NCI-H1436 treated with DMSO at 0.1 percent for 48 hours (cell line): ENCODE data around the gene TMBIM6.
"Not testable (repeated sequence)": the region's sequence is repeated elsewhere in the genome, so short reads cannot be mapped to it uniquely, and the experiment has no call there.

Experiments
- DNase-seq: peaks from one replicate; lab custom pipeline; 2025; lab: John Stamatoyannopoulos, UW

Gene TMBIM6

GRCh38 chr12:49740930-49741881 lies at the start of gene TMBIM6:
Gene TMBIM6 (plus strand): TSS chr12:49741557. CDS start chr12:49752494, 10,937 bp downstream.
- peak; percentile 99 for DNase-seq

GRCh38 chr12:49692851-49693250 lies 48.5 kb upstream of the TMBIM6 start:
- DNase-seq = no peak

GRCh38 chr12:49693931-49694444 lies 47.4 kb upstream of the TMBIM6 start:
- DNase-seq = no peak

DNA sequence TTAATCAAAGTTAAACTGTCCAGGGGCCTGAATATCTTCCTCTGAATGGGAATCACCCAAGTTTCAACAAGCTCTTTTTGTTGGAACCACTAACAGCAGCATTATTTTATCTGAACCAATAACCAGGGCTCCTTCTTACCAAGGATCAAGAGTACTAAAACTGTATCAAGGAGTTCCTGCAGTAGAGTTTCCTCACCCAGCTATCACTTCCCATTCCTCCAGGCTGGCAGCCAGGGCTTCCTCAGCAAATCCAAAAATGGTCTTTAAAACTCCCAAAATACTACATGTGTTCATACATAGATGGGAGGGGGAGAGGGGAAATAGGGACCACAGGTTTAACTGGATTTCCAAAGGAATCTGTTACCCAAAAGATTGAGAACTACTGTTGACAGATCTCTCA lies 44.6 kb upstream of the TMBIM6 start:
- DNase-seq = no peak

- DNase-seq = no peak
These were observed 43.5 kb upstream of the TMBIM6 start for GRCh38 chr12:49697808-49698207.

DNA sequence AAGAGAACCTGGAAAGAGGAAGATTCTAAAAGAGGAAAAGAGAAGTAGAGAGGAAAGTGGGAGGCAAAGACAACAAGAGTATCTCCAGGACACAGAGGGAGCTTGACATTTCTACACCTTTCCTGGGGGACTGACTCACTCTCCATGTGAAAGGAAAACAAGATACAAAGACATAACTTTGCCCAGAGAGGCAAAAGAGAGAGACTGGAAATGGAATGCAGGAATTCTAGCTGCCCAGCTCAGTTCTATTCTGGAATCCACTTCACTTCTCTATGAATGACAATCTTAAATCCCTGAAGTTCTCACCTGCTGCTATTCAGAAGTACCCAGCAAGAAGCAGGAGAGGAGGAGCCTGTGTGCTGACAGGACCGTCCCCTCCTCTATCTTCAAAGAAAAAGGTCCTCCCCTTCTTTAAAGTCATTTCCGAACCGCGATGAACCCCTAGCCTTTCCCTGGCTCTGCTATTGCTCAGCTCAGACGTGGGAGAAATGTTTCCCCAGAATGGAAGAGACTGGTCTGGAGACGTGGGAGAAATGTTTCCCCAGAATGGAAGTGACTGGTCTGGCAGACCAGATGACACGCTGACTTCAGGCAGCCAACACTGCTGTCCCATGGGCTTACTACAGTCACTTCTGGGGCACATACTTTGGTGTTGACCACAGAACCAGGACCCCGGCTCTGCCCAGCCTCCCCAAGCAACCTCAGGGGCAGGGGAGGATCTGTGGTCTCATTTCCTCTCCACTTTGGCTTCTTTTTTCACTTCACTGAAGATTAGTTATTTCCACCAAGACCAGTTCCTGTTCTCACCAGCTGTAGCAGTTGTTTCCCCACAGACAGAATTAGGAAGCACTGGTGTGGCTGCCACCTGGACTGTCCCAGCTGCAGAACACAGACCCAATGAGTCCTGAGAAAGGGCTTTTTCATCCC lies 42.5 kb upstream of the TMBIM6 start:
- no peak for DNase-seq

GRCh38 chr12:49702009-49702408 lies 39.3 kb upstream of the TMBIM6 start:
- no peak for DNase-seq

DNA sequence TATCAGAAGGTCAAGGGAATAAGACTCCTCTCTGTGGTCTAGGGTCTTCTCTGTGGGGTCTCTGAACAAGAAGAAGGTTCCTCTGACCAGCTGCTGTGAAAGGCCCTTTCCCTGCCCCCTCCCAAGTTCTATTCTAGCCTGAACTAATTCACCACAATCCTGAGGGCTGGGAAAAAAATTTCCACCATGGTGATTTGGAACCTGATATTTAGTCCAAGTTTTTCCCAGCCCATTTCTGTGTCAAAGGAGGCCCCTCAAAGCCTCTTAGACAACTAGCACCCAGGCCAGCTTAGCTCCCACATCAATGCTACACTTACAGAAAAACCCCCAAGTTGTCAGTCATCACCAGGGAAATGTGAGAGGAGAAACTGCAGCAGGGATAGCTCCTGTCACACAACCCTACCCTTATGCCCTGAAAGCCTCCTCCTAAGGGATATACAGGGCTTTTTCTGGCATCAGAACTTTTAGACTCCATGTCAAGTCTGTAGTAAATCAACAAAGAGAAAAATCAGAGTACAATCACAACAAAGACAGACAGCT lies 38.6 kb upstream of the TMBIM6 start:
- DNase-seq = no peak

GRCh38 chr12:49703647-49704137 lies 37.7 kb upstream of the TMBIM6 start:
- DNase-seq = no peak

DNA sequence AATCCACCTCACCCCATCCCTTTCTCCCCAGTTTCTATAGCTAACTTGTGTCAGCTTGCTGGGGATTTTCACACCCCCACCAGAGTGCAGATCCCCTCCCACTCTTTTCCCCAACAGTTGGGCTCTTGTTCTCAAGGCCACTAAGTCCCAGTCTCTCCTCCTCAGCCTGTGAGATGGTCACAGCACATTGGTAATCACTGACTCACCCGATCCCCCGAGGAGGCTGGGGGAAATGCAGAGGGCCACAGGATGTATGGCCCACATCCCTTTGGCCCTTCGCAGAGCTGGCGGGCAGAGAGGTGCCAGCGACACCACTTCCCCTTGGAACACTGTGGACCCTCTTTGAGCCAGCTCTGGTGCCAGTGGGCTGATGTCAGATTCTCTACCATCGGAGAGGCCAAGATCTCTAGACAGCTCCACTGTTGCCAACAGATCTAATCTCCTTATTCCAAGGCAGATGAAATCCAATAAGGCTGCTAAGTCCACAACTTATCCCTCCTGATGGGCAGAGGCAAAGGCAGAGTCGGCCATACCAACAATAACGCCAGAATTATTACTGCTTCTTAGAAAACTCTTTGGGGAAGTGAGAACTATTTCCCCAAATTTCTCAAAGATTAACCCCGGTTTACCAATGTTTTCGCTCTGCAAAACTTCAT lies 35.8 kb upstream of the TMBIM6 start:
- DNase-seq = no peak

- no peak for DNase-seq
These were observed 34.8 kb upstream of the TMBIM6 start for GRCh38 chr12:49706351-49707127.

- DNase-seq = peak; percentile 45
These were observed 34.1 kb upstream of the TMBIM6 start, which contains the start of gene FMNL3 for GRCh38 chr12:49707128-49707811. Gene FMNL3 (minus strand): TSS chr12:49707405. CDS start chr12:49707180, 225 bp downstream.

DNA sequence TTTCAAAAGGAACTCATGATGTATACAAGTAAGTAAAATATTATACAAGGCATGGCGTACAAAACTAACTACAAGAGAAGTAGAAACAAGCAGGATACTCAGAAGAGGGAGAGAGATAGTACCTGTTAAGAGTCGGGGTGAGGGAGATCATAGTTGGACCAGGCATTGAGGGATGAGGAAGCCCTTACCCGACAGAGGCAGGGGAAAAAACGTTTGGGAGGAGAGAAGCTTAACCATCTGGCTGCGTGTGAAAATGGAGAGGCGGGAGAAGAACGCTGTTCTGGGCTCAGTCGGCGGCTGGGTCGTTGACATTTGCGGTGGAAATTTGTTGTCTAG lies 33.6 kb upstream of the TMBIM6 start:
- no peak for DNase-seq

DNA sequence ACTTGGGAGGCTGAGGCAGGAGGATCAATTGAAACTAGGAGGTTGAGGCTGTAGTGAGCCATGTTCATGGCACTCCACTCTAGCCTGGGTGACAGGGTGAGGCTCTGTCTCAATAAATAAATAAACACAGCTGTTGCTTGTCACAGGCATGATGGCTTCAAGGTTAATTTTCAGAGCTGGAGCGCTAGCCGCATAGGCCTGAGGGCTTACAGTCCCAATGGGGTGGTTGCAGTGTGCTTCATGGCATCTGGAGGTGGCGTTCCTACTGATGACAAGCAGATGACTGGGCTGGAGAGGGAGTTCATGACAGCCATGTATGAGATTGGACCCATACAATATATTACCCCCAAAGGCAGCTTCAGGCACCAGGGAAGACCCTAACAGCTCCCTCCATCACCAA lies 32.5 kb upstream of the TMBIM6 start:
- no peak for DNase-seq

DNA sequence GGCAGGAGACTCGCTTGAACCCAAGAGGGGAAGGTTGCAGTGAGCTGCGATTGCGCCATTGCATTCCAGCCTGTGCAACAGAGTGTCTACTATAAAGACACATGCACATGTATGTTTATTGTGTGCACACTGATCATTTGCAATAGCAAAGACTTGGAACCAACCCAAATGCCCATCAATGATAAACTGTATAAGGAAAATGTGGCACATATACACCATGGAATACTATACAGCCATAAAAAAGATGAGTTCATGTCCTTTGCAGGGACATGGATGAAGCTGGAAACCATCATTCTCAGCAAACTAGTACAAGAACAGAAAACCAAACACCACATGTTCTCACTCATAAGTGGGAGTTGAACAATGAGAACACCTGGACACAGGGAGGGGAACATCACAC lies 27.4 kb upstream of the TMBIM6 start:
- not testable (repeated sequence) for DNase-seq

DNA sequence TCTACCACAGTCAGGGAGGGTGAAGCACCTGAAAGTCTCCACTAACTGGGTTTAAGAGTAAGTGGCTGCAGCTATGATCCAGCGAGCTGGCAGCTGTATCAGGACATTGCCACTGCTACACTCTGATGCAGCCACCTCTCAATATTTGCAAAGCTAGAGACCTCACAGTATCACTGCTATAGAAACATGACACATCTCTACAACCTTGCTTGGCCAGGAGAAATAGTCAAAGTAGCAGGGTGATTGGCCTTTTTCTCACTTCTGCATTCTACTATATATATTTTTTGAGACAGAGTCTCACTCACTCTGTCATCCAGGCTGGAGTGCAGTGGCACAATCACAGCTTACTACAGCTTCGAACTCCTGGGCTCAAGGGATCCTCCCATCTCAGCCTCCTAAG lies 24.8 kb upstream of the TMBIM6 start:
- DNase-seq = no peak

DNA sequence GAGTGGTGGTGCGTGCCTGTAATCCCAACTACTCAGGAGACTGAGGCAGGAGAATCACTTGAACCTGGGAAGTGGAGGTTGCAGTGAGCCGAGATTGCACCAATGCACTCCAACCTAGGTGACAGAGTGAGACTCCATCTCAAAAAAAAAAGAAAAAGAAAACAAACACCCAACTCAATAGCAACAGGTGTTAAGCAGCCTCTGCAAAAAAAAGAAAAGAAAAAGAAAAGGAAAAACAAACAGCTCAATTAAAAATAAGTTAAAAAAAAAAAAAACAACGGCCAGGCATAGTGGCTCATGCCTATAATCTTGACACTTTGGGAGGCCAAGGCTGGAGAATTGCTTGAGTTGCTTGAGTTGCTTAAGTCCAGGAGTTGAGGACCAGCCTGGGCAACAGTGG lies 23.6 kb upstream of the TMBIM6 start:
- DNase-seq = not testable (repeated sequence)

GRCh38 chr12:49720214-49720613 lies 21.1 kb upstream of the TMBIM6 start:
- no peak for DNase-seq

GRCh38 chr12:49721355-49721754 lies 20.0 kb upstream of the TMBIM6 start:
- DNase-seq = not testable (repeated sequence)

- DNase-seq = no peak
These were observed 12.9 kb upstream of the TMBIM6 start for GRCh38 chr12:49728446-49728845.
